ACC112 (cell line): Measurements from ENCODE around the gene AMH.
"Not testable (repeated sequence)": the region's sequence is repeated elsewhere in the genome, so short reads cannot be mapped to it uniquely, and the experiment has no call there.

ENCODE experiments used
- H2AFZ ChIP-seq: fragments of 200-600 bp; sonication (generic); one replicate; pipeline ENCODE4 v1.6.0; 2017; ENCODE audit warnings: antibody characterized with exemption, low read length; ENCODE audit not compliant: unreplicated experiment
- H3K27ac ChIP-seq: fragments of 200-600 bp; sonication (generic); 2 replicates; pipeline ENCODE4 v1.5.1; 2014; ENCODE audit warnings: low read depth, mild to moderate bottlenecking, antibody characterized with exemption, low read length, moderate library complexity
- H3K27me3 ChIP-seq: fragments of 200-600 bp; sonication (generic); 2 replicates; pipeline ENCODE4 v1.6.1; 2014; ENCODE audit warnings: mild to moderate bottlenecking, antibody characterized with exemption, low read length, moderate library complexity, mixed read lengths; ENCODE audit not compliant: insufficient read depth
- H3K36me3 ChIP-seq: fragments of 200-600 bp; sonication (generic); 2 replicates; pipeline ENCODE4 v1.6.1; 2016; ENCODE audit warnings: mild to moderate bottlenecking, antibody characterized with exemption, low read length, moderate library complexity, mixed read lengths; ENCODE audit not compliant: insufficient read depth
- H3K4me1 ChIP-seq: fragments of 200-600 bp; sonication (generic); one replicate; pipeline ENCODE4 v1.6.1; 2016; ENCODE audit warnings: low read length, mixed read lengths; ENCODE audit not compliant: insufficient read depth, unreplicated experiment, control insufficient read depth
- H3K4me3 ChIP-seq: fragments of 200-600 bp; sonication (generic); 2 replicates; pipeline ENCODE4 v1.5.1; 2014; ENCODE audit warnings: mild to moderate bottlenecking, low read depth, low read length
- H3K79me2 ChIP-seq: fragments of 200-600 bp; sonication (generic); one replicate; pipeline ENCODE4 v1.6.0; 2016; ENCODE audit warnings: low read length; ENCODE audit not compliant: control insufficient read depth, unreplicated experiment, insufficient read depth

Gene AMH

DNA sequence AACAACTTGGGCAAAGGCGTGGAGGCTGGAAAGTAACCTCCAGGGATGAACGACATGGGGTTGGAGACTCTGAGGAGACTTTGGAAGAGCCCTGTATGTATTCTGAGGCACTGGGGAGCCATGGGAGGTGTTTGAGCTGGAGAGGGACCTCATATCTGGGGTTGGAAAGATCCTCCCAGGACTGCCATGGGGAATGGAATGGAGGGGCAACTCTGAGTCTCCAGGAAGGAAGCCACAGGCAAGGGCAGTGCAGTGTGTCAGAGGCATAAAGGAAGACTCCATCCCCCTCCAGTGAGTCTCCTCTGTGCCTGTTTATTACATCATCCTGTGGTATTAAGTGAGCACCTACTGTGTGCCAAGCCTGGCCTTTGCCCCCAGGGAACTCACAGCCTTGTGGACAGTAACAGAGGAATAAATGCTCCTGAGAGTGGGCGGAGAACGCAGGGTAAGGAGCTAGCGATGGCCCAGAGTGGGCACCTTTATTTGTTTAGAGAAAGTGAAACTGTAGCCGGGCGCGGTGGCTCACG, 25.1 kb downstream of the AMH start:
- Histone ChIP-seq H3K4me3 (no peak overlapping the region), H3K27ac (no peak overlapping the region), H2AFZ (no peak overlapping the region), H3K27me3 (no peaks in the 10 kb centered on the region), H3K4me1 (peaks cover 9% of the 10 kb centered on the region), H3K36me3 (peaks cover 4% of the 10 kb centered on the region; the same call in 1 of the 2 replicates), H3K79me2 (peaks cover 54% of the 10 kb centered on the region)

DNA sequence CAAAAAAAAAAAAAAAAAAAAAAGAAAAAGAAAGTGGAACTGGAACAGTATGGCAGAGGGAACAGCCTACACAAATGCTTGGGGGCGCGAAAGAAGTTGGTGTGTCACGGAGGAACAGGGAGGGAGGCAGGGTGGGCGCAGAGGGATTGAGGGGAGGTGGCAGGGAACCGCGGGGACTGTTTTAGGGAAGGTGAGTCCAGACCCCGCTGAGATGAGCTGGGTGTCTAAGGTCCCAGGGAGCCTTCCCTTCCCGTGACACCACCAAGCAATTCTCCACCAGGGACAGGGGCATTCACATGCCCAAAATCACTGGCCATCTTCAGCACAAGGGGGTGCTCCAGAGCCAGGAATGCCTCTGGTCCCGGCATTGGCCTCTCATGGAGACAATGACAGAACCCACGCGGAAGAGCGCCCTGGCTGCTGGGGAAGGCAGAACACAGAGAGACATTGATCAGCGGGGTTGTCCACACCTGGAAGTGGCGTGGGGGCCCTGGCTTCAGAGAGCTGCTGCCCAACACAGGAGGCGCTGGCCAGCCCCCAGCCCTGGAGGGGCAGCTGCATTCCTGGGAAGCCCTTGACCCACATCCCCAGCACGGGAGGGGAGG, 25.9 kb downstream of the AMH start:
- Histone ChIP-seq H3K36me3 (peaks cover 4% of the 10 kb centered on the region; the same call in 1 of the 2 replicates), H3K27ac (no peak overlapping the region), H3K79me2 (peaks cover 47% of the 10 kb centered on the region), H3K4me1 (peaks cover 9% of the 10 kb centered on the region), H2AFZ (no peak overlapping the region), H3K27me3 (no peaks in the 10 kb centered on the region), H3K4me3 (no peak overlapping the region)

DNA sequence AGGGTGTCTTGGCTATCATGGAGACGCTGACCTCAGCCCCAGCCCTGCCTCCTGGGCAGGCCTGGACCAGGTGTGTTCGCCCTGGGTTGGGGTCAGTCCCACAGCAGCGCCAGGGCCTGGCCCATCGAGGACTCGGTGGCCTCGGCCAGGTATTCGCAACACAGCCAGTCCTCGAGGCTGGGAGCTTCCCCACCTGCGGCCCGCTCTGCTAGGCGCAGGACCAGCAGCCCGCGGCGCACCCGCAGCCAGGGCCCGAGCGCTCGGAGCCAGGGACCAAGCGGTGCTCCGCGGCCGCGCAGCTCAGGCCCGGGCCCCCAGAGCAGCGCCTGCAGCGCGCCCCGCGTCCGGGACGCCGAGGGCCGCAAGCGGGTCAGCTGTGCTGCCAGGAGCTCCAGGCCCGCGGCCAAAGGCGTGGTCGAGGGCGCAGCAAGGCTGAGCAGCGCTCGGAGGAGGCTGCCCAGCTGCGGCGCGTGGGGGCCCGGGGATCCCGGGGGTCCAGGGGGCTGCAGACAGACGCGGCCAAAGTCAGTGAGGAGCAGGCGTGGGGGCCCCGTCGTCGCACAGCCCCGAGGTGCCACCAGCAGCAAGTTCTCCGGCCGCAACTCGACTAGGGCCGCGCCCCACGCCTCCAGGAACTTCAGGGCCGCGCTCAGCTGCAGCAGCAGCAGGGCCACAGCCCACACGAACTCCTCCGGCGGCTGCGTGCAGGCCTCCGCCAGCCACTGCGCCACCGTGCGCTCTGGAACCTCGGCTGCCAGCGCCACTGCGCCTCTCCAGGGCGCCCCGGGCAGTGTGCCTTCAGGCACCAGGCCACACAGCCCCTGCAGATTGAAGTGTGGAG, 26.7 kb downstream of the AMH start:
- H3K4me3 ChIP-seq, result no peak overlapping the region
- no peaks in the 10 kb centered on the region for H3K27me3 ChIP-seq
- H3K79me2 ChIP-seq, result peaks cover 41% of the 10 kb centered on the region
- H3K4me1 ChIP-seq, result peaks cover 9% of the 10 kb centered on the region
- peaks cover 4% of the 10 kb centered on the region; the same call in 1 of the 2 replicates for H3K36me3 ChIP-seq
- no peak overlapping the region for H3K27ac ChIP-seq
- H2AFZ ChIP-seq, result no peak overlapping the region

DNA sequence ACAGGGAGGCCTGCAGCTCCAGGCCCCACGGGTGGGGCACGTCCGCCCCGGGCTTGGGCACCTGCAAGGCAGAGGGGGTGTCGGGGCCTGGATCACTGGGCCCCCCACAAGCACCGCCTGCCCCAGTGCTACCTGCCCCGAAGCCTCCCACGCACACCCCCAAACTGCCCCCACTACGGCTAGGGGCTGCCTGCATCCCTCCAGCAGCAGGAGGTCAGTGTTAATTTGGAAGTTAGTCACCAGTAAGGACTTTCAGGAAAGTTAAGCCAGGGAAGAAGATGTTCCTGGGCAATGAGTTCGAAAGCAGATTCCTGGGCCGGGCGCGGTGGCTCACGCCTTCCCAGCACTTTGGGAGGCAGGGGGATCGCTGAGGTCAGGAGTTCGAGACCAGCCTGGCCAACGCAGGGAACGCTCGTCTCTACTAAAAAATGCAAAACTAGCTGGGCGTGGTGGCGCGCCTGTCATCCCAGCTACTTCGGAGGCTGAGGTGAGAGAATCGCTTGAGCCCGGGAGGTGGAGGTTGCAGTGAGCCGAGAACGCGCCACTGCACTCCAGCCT, 27.4 kb downstream of the AMH start:
- no peak overlapping the region for H3K27ac ChIP-seq
- H3K79me2 ChIP-seq, result peaks cover 34% of the 10 kb centered on the region
- peaks cover 9% of the 10 kb centered on the region for H3K4me1 ChIP-seq
- H3K27me3 ChIP-seq, result no peaks in the 10 kb centered on the region
- peaks cover 4% of the 10 kb centered on the region; the same call in 1 of the 2 replicates for H3K36me3 ChIP-seq
- H3K4me3 ChIP-seq, result no peak overlapping the region
- H2AFZ ChIP-seq, result no peak overlapping the region

DNA sequence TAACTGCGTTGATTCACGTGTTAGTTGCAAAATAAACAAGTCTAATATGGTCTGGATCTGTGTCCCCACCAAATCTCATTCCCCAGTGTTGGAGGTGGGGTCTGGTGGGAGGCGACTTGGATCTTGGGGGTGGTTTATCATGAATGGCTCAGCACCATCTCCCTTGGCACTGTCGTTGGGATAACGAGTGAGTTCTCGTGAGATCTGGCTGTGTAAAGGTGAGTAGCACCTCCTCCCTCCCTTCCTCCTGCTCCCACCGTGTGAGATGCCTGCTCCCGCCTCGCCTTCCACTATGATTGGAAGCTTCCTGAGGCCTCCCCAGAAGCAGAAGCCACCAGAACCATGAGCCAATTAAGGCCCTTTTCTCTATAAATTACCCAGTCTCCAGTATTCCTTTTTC, 28.0 kb downstream of the AMH start:
- H3K27ac ChIP-seq, result no peak overlapping the region
- H3K36me3 ChIP-seq, result peaks cover 4% of the 10 kb centered on the region; the same call in 1 of the 2 replicates
- no peak overlapping the region for H2AFZ ChIP-seq
- peaks cover 12% of the 10 kb centered on the region for H3K4me1 ChIP-seq
- H3K4me3 ChIP-seq, result no peak overlapping the region
- H3K79me2 ChIP-seq, result peaks cover 28% of the 10 kb centered on the region
- H3K27me3 ChIP-seq, result no peaks in the 10 kb centered on the region

DNA sequence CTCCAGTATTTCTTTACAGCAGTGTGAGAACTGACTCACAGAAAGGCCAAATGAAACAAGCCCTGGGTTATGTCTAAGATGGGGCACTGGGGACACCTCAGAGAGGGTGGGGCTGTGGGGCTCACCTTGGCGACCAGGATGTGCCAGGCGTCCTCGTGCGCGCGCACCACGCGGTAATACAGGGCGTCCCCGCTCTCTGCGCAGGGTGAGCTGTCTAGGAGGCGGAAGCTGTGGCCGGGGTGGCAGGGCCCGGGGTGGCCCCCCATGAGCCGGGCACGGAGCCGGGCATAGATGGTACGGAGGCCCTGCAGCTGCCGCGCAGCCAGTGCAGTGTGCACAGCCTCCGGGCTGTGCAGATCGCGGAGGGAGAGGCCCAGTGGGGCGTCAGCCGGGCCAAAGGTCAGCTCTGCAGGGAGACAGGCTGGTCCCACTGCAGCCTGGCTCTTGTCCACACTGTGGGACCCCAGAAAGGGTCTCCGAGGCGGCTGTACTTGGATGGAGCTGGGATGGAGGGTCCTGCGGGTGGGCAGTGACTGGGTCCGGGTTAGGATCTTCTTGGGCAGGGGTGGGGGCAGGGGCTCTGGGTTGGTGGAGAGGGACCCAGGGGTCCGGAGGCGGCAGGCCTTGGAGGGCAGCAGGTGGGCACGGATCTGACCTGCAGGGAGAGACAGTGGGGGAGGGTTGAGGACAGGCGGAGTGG, 29.5 kb downstream of the AMH start:
- H3K4me1 ChIP-seq, result peaks cover 4% of the 10 kb centered on the region

DNA sequence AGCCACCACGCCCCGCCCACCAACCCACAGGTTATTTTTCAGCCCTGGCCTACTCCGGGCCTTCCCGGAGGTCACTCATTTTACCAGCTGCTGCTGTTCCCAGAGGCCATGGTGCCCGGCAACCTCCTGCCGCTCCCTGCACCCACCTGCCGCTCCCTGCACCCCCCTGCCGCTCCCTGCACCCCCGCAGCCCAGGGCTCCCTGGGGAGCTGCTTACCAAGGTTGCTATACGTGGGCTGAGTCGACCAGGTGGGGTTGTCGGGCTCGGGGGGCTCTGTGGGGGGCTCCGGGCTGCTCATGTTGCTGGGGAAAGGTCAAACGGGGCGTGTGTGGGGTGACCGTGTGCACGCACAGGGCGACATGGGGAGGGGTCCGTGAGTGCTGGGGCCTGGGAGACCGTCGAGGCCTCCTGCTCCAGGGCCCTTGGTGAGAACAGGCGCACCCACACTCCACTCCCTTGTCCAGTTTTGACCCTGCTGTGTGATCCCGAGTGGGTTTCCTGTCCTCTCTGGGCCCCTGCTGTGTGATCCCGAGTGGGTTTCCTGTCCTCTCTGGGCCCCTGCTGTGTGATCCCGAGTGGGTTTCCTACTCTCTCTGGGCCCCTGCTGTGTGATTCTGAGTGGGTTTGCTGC, 31.6 kb downstream of the AMH start:
- H3K4me1 ChIP-seq, result peaks cover 4% of the 10 kb centered on the region
- peaks cover 2% of the 10 kb centered on the region for H3K79me2 ChIP-seq
- H2AFZ ChIP-seq, result no peak overlapping the region
- H3K27ac ChIP-seq, result no peak overlapping the region
- no peaks in the 10 kb centered on the region for H3K27me3 ChIP-seq
- no peak overlapping the region for H3K4me3 ChIP-seq
- no peaks in the 10 kb centered on the region for H3K36me3 ChIP-seq

More for the DNA sequence above, 29.5 kb downstream of the AMH start:
- Histone ChIP-seq H3K27ac (no peak overlapping the region), H3K79me2 (peaks cover 14% of the 10 kb centered on the region), H2AFZ (no peak overlapping the region), H3K4me3 (no peak overlapping the region), H3K36me3 (no peaks in the 10 kb centered on the region), H3K27me3 (no peaks in the 10 kb centered on the region)

DNA sequence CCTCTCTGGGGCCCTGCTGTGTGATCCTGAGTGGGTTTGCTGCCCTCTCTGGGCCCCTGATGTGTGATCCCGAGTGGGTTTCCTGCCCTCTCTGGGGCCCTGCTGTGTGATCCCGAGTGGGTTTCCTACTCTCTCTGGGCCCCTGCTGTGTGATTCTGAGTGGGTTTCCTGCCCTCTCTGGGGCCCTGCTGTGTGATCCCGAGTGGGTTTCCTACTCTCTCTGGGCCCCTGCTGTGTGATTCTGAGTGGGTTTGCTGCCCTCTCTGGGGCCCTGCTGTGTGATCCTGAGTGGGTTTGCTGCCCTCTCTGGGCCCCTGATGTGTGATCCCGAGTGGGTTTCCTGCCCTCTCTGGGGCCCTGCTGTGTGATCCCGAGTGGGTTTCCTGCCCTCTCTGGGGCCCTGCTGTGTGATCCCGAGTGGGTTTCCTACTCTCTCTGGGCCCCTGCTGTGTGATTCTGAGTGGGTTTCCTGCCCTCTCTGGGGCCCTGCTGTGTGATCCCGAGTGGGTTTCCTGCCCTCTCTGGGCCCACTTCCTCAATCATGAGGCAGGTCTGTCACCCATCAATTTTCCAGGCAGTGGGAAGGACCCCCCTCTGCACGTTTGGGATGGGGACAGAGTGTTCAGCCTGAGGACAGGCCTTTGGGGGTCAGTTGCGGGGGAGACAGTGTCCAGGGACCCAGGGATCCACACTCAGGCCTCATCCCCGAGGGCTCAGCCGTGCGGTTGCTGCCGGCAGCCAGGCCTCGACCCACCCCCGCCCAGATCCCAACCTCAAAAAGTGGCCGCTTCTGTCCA, 32.3 kb downstream of the AMH start:
- not testable (repeated sequence) for H3K4me1 ChIP-seq, H3K27me3 ChIP-seq

DNA sequence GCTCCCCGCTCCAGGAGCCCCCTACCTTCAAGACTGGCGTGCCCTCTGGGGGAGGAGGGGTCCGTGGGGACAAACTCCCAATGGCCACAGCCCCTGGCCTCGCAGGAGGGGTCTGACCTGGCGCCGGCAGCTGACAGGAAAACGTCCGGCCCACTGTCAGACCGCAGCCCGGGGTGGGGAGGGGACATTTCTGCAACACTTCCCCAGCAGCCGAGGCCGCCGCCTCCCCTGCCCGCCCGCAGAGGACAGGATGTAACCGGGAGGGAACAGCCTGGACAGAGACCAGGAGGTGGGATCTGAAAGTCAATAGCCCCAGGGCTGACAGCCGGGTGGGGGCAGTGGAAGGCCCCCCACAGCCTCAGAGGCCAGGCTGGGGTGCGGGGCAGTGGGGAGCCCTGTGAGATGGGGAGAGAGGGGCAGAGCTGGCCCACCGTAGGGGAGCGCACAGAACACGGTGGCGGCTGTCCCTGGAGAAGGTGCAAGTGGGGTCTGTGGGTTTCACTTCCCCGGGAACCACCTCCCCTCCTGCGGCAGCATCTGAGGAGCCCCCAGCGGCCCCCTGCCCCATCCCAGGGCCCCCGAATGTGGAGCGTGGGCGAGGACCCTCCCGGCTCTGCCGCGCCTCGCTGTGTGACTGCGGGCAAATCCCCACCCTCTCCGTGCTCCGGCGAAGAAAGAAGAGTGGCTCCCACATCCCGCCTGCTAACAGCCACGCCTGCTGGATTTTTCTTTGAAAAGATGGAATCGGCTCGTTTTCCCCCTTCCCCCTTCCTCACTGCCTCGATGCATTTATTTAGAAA, 33.1 kb downstream of the AMH start, which contains the start of gene PEAK3:
Gene PEAK3, minus strand, starts transcription at position 114 of the 800 bp plus-strand sequence. CDS start 1,244 bp downstream, outside the sequence.
- no peaks in the 10 kb centered on the region for H3K79me2 ChIP-seq
- H3K36me3 ChIP-seq, result no peaks in the 10 kb centered on the region
- H3K4me1 ChIP-seq, result peaks cover 4% of the 10 kb centered on the region
- H3K27me3 ChIP-seq, result no peaks in the 10 kb centered on the region
- H3K4me3 ChIP-seq, result peak within 1 kb of the TSS; percentile 29; the same call in 1 of the 2 replicates
- no peak within 1 kb of the TSS for H2AFZ ChIP-seq
- H3K27ac ChIP-seq, result no peak within 1 kb of the TSS

More for the DNA sequence above, 32.3 kb downstream of the AMH start:
- not testable (repeated sequence) for H3K79me2 ChIP-seq, H3K27ac ChIP-seq, H3K36me3 ChIP-seq, H2AFZ ChIP-seq
- H3K4me3 ChIP-seq, result peak overlapping the region; percentile 29; the same call in 1 of the 2 replicates
